IMR-90 (cell line): ENCODE data around the gene LTBP1. TPM values are rescaled to one million over a fixed set of nuclear protein-coding genes. Genes with fewer than 3 reads are reported as not detected.

ENCODE experiments used
- ATAC-seq: fragments of 200-7000 bp; cut with Tn5 transposase; 2 replicates; pipeline ENCODE4 v1.9.1; 2020; ENCODE audit warnings: low read depth, mild to moderate bottlenecking, moderate library complexity
- BruUV-seq: library from RNA; stranded (reverse); fragments of 400-500 nt; replicated peaks from 2 replicates; lab custom pipeline; 2021; lab: Mats Ljungman, UMichigan
- CTCF ChIA-PET: fragments of 300-600 bp; formaldehyde crosslinking; extraction: SDS; loops from one replicate; lab custom pipeline; 2021; ENCODE audit warnings: antibody characterized with exemption; lab: Yijun Ruan, JAX
- POLR2A ChIA-PET: fragments of 300-600 bp; sonication (Branson Sonifier 250); formaldehyde crosslinking; loops from one replicate; lab custom pipeline; 2022; ENCODE audit warnings: antibody characterized with exemption; ENCODE audit not compliant: unreplicated experiment; lab: Charles Lee
- DNase-seq: peaks from one replicate; pipeline ENCODE4 v3.0.0; 2013
- H2AFZ ChIP-seq: replicated peaks from 2 replicates; pipeline ENCODE3; 2013; ENCODE audit warnings: low read length, mild to moderate bottlenecking; ENCODE audit not compliant: poor library complexity
- H2AK5ac ChIP-seq: 2 replicates; pipeline ENCODE4 v1.6.1; 2013; ENCODE audit warnings: low read depth, low read length, inconsistent platforms
- H2AK9ac ChIP-seq: replicated peaks from 2 replicates; pipeline ENCODE3; 2013; ENCODE audit warnings: mild to moderate bottlenecking, low read depth, low read length, moderate library complexity; ENCODE audit not compliant: poor library complexity
- H2BK120ac ChIP-seq: 2 replicates; pipeline ENCODE4 v1.6.1; 2013; ENCODE audit warnings: low read depth, low read length, inconsistent platforms
- H2BK15ac ChIP-seq: 3 replicates; pipeline ENCODE4 v1.6.1; 2013; ENCODE audit warnings: low read depth, low read length, inconsistent platforms
- H2BK20ac ChIP-seq: 2 replicates; pipeline ENCODE4 v1.6.1; 2013; ENCODE audit warnings: low read depth, mild to moderate bottlenecking, inconsistent platforms, low read length, moderate library complexity
- H2BK5ac ChIP-seq: 2 replicates; pipeline ENCODE4 v1.6.1; 2013; ENCODE audit warnings: mild to moderate bottlenecking, low read depth, low read length, inconsistent platforms; ENCODE audit not compliant: poor library complexity, severe bottlenecking
- H3K14ac ChIP-seq: replicated peaks from 2 replicates; pipeline ENCODE4 v1.6.1; 2013; ENCODE audit warnings: low read depth, low read length, inconsistent platforms
- H3K18ac ChIP-seq: 2 replicates; pipeline ENCODE4 v1.6.1; 2013; ENCODE audit warnings: low read depth, low read length, control low read depth
- H3K23ac ChIP-seq: 2 replicates; pipeline ENCODE4 v1.6.1; 2013; ENCODE audit warnings: low read depth, low read length, inconsistent platforms
- H3K27ac ChIP-seq: 2 replicates; pipeline ENCODE4 v1.5.1; 2013; ENCODE audit warnings: mild to moderate bottlenecking, control low read depth, low read length; ENCODE audit not compliant: insufficient read depth
- H3K27me3 ChIP-seq: 2 replicates; pipeline ENCODE4 v1.6.1; 2013; ENCODE audit warnings: low read length; ENCODE audit not compliant: control insufficient read depth, insufficient read depth
- H3K36me3 ChIP-seq: 2 replicates; pipeline ENCODE4 v1.6.1; 2013; ENCODE audit warnings: low read length, mixed read lengths; ENCODE audit not compliant: control insufficient read depth, insufficient read depth
- H3K4ac ChIP-seq: 2 replicates; pipeline ENCODE4 v1.6.1; 2013; ENCODE audit warnings: low read depth, low read length, inconsistent platforms
- H3K4me1 ChIP-seq: 2 replicates; pipeline ENCODE4 v1.6.1; 2013; ENCODE audit warnings: low read length, mixed read lengths; ENCODE audit not compliant: control insufficient read depth, insufficient read depth
- H3K4me2 ChIP-seq: 2 replicates; pipeline ENCODE4 v1.6.1; 2013; ENCODE audit warnings: low read depth, mild to moderate bottlenecking, control low read depth, low read length, moderate library complexity
- H3K4me3 ChIP-seq: 2 replicates; pipeline ENCODE4 v1.5.1; 2013; ENCODE audit warnings: low read depth, mild to moderate bottlenecking, control low read depth, low read length, moderate library complexity; ENCODE audit not compliant: insufficient read depth
- H3K56ac ChIP-seq: 2 replicates; pipeline ENCODE4 v1.6.1; 2013; ENCODE audit warnings: low read length, inconsistent platforms; ENCODE audit not compliant: insufficient read depth; ENCODE audit errors: extremely low read depth
- H3K79me1 ChIP-seq, 2 experiments: 2 replicates each; pipeline ENCODE4 v1.6.1; 2013; ENCODE audit warnings: low read length in 2 of 2, inconsistent platforms in 1 of 2, low read depth in 1 of 2
- H3K9ac ChIP-seq: 2 replicates; pipeline ENCODE4 v1.6.1; 2013; ENCODE audit warnings: low read depth, low read length, control low read depth
- H3K9me1 ChIP-seq: 2 replicates; pipeline ENCODE4 v1.6.1; 2013; ENCODE audit warnings: low read length, inconsistent platforms; ENCODE audit not compliant: insufficient read depth
- H3K9me3 ChIP-seq: 2 replicates; pipeline ENCODE4 v1.6.1; 2013; ENCODE audit warnings: low read length; ENCODE audit not compliant: control insufficient read depth, insufficient read depth
- H4K20me1 ChIP-seq: 2 replicates; pipeline ENCODE4 v1.6.1; 2013; ENCODE audit warnings: low read length, inconsistent platforms; ENCODE audit not compliant: insufficient read depth
- H4K5ac ChIP-seq: 2 replicates; pipeline ENCODE4 v1.6.1; 2013; ENCODE audit warnings: mild to moderate bottlenecking, low read depth, low read length, control low read depth
- H4K8ac ChIP-seq, 2 experiments: 2 replicates each; pipeline ENCODE4 v1.6.1; 2013; ENCODE audit warnings: low read depth in 2 of 2, low read length in 2 of 2, control low read depth in 1 of 2, inconsistent platforms in 1 of 2
- H4K91ac ChIP-seq: 2 replicates; pipeline ENCODE4 v1.6.1; 2013; ENCODE audit warnings: low read depth, low read length, inconsistent platforms; ENCODE audit not compliant: insufficient read depth
- BHLHE40 ChIP-seq: fragments of 150-350 bp; IDR thresholded peaks from 2 replicates; pipeline ENCODE4 v1.6.1; 2016; ENCODE audit warnings: mild to moderate bottlenecking, low read depth, low read length
- CEBPB ChIP-seq: IDR thresholded peaks from 2 replicates; pipeline ENCODE4 v1.6.1; 2012; ENCODE audit warnings: low read depth, low read length, improper control_type of control experiment
- CHD1 ChIP-seq: IDR thresholded peaks from 2 replicates; pipeline ENCODE4 v1.6.1; 2012; ENCODE audit warnings: low read depth, low read length, improper control_type of control experiment
- FOS ChIP-seq: fragments of 150-350 bp; IDR thresholded peaks from 2 replicates; pipeline ENCODE4 v1.6.1; 2016; ENCODE audit warnings: low read depth, low read length
- MAFK ChIP-seq: IDR thresholded peaks from 2 replicates; pipeline ENCODE4 v1.6.1; 2012; ENCODE audit warnings: low read depth, low read length, improper control_type of control experiment
- MAZ ChIP-seq: IDR thresholded peaks from 2 replicates; pipeline ENCODE4 v1.6.1; 2012; ENCODE audit warnings: low read depth, mild to moderate bottlenecking, low read length, improper control_type of control experiment, moderate library complexity, borderline replicate concordance
- NFE2L2 ChIP-seq: fragments of 150-350 bp; IDR thresholded peaks from 2 replicates; pipeline ENCODE4 v1.6.1; 2016; ENCODE audit warnings: low read depth, mild to moderate bottlenecking, low read length
- POLR2A ChIP-seq: IDR thresholded peaks from 2 replicates; pipeline ENCODE4 v1.6.1; 2012; ENCODE audit warnings: mild to moderate bottlenecking, low read depth, low read length
- RCOR1 ChIP-seq: IDR thresholded peaks from 2 replicates; pipeline ENCODE4 v1.6.1; 2012; ENCODE audit warnings: mild to moderate bottlenecking, low read length, improper control_type of control experiment; ENCODE audit not compliant: insufficient replicate concordance
- SMC3 ChIP-seq: fragments of 150-350 bp; IDR thresholded peaks from 2 replicates; pipeline ENCODE4 v1.6.1; 2016; ENCODE audit warnings: low read depth, mild to moderate bottlenecking, antibody characterized with exemption, low read length, moderate library complexity
- WGBS, 2 experiments: methylation state at CpG; one replicate each; pipeline versions ENCODE4 v1.1.5 to v1.1.7; 2013; ENCODE audit warnings: missing lambda C conversion rate in 2 of 2; ENCODE audit not compliant: insufficient read length in 1 of 2; ENCODE audit errors: extremely low coverage in 2 of 2; 5-methylcytosine and 5-hydroxymethylcytosine counted together
- dilution Hi-C: fragments of 300-500 bp; cut with HindIII; formaldehyde crosslinking; loops from one replicate; pipeline ENCODE4 v1.14.3; 2018; ENCODE audit warnings: low sequenced_read_pairs; ENCODE audit not compliant: unreplicated experiment
- in situ Hi-C: fragments of 300-500 bp; cut with MboI; formaldehyde crosslinking; loops from 3 replicates; pipeline ENCODE4 v1.14.3; 2019; ENCODE audit warnings: low sequenced_read_pairs, inconsistent platforms, mixed read lengths
- intact Hi-C: fragments of 100-400 bp; cut with micrococcal nuclease; formaldehyde crosslinking; loops from 2 replicates; pipeline ENCODE4 v1.10.0; 2022
- polyA plus RNA-seq, 3 experiments: library from polyadenylated mRNA; depleted of rRNA; stranded (reverse); fragments of >200 nt; gene quantifications; 2 replicates each; pipeline ENCODE4 v1.2.3, GENCODE V29; 2012; ENCODE audit warnings: low replicate concordance in 1 of 3
- total RNA-seq: library from RNA; depleted of rRNA; stranded (reverse); fragments of >200 nt; gene quantifications from 2 replicates; pipeline ENCODE4 v1.2.3, GENCODE V29; 2012
- TF ChIP-seq, protein P1 (sequence below): conservative IDR thresholded peaks from 2 replicates; pipeline ENCODE4 v1.5.1; 2012; ENCODE audit warnings: mild to moderate bottlenecking, low read depth, low read length, improper control_type of control experiment
- TF ChIP-seq, protein P2 (sequence below): fragments of 150-350 bp; IDR thresholded peaks from 2 replicates; pipeline ENCODE4 v1.6.1; 2017; ENCODE audit warnings: mild to moderate bottlenecking, antibody characterized with exemption, low read length, low read depth

Gene LTBP1
- total and polyA plus RNA-seq, 2 of the 4 experiments (the other 2 are of a cell fraction) = 235 to 326 TPM

DNA sequence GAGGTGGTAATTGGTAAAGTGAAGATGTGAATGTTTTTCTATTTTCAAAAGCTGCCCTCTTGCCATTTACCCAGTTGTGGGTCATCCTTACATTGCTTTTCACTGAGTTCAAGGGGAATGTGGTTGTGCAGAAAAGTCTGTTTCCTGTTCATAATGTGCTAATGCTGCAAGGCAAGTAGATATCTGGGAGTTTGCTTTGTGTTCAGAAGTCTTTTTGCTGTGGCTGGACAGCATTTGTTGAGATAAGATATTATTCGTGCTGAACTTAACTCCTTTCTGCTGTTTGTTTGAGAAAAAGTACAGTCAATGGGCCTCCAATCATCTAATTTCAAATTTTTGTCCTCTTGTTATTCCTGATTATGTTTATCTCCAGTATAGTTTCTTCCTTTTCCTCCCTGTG is 263.2 kb downstream of the LTBP1 start:
- in situ Hi-C loops (no loop called here), intact Hi-C loops (loop anchor here (1.0 to 2.0 kb wide), 2 partner anchors 43 to 76 kb away; no protein-coding TSS in a partner anchor), dilution Hi-C loops (no loop called here)
- Histone ChIP-seq H2BK20ac (peak overlapping the region; percentile 96), H3K23ac (peak overlapping the region; percentile 86), H2AFZ (no peak overlapping the region), H2BK120ac (peak overlapping the region; percentile 98), H4K8ac (peak overlapping the region; percentile 65 to 90), H2AK9ac (peak overlapping the region; percentile 7), H3K4me2 (peak overlapping the region; percentile 2; the same call in 1 of the 2 replicates), H2AK5ac (peak overlapping the region; percentile 46), H3K36me3 (peaks cover 14% of the 10 kb centered on the region), H4K91ac (peak overlapping the region; percentile 80), H3K9me1 (peaks cover 28% of the 10 kb centered on the region), H4K5ac (peak overlapping the region; percentile 61), H3K18ac (peak overlapping the region; percentile 94), H3K9me3 (no peaks in the 10 kb centered on the region), H3K9ac (peak overlapping the region; percentile 32; the same call in 1 of the 2 replicates), H2BK15ac (peak overlapping the region; percentile 85), H3K4me1 (peaks cover 34% of the 10 kb centered on the region), H2BK5ac (peak overlapping the region; percentile 96), H3K4me3 (no peak overlapping the region), H3K79me1 (peaks cover 33 to 65% of the 10 kb centered on the region in 2 experiments), H3K27ac (peak overlapping the region; percentile 92), H3K14ac (peak overlapping the region; percentile 90), H3K4ac (peak overlapping the region; percentile 93), H4K20me1 (no peaks in the 10 kb centered on the region), H3K27me3 (no peaks in the 10 kb centered on the region), H3K56ac (peak overlapping the region; percentile 57)
- no CpG with 5 or more reads among the region's 1 CpG for WGBS, 2 experiments
- TF ChIP-seq, protein P1, sequence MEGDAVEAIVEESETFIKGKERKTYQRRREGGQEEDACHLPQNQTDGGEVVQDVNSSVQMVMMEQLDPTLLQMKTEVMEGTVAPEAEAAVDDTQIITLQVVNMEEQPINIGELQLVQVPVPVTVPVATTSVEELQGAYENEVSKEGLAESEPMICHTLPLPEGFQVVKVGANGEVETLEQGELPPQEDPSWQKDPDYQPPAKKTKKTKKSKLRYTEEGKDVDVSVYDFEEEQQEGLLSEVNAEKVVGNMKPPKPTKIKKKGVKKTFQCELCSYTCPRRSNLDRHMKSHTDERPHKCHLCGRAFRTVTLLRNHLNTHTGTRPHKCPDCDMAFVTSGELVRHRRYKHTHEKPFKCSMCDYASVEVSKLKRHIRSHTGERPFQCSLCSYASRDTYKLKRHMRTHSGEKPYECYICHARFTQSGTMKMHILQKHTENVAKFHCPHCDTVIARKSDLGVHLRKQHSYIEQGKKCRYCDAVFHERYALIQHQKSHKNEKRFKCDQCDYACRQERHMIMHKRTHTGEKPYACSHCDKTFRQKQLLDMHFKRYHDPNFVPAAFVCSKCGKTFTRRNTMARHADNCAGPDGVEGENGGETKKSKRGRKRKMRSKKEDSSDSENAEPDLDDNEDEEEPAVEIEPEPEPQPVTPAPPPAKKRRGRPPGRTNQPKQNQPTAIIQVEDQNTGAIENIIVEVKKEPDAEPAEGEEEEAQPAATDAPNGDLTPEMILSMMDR = no peak
- TF ChIP-seq CEBPB = no peak
- TF ChIP-seq SMC3 = no peak
- no peak for TF ChIP-seq POLR2A
- TF ChIP-seq, protein P2, sequence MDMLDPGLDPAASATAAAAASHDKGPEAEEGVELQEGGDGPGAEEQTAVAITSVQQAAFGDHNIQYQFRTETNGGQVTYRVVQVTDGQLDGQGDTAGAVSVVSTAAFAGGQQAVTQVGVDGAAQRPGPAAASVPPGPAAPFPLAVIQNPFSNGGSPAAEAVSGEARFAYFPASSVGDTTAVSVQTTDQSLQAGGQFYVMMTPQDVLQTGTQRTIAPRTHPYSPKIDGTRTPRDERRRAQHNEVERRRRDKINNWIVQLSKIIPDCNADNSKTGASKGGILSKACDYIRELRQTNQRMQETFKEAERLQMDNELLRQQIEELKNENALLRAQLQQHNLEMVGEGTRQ = no peak
- TF ChIP-seq NFE2L2 = no peak
- no peak for TF ChIP-seq FOS
- no peak for TF ChIP-seq BHLHE40
- no peak for TF ChIP-seq RCOR1
- TF ChIP-seq MAZ = no peak
- no peak for TF ChIP-seq MAFK
- no peak for TF ChIP-seq CHD1
- CTCF ChIA-PET = no interaction called here
- POLR2A ChIA-PET = interaction anchor here (0.5 kb wide), 1 partner anchor 92 kb away, joined by 3 read pairs; no protein-coding TSS in a partner anchor
- peak; percentile 55 for DNase-seq
- BruUV-seq = TSS peak; percentile 76
- ATAC-seq = no peak
